HuH-7.5 (cell line): ENCODE measurements around the gene SYCE1.
"Not testable (repeated sequence)": the region's sequence is repeated elsewhere in the genome, so short reads cannot be mapped to it uniquely, and the experiment has no call there.

Experiments
- DNase-seq: peaks from one replicate; pipeline ENCODE4 v3.0.0; 2011; ENCODE audit warnings: low spot score

Gene SYCE1

GRCh38 chr10:133557381-133557780 is 8.0 kb downstream of the SYCE1 start:
- no peak for DNase-seq

GRCh38 chr10:133555521-133555920 is 9.9 kb downstream of the SYCE1 start:
- no peak for DNase-seq

DNA sequence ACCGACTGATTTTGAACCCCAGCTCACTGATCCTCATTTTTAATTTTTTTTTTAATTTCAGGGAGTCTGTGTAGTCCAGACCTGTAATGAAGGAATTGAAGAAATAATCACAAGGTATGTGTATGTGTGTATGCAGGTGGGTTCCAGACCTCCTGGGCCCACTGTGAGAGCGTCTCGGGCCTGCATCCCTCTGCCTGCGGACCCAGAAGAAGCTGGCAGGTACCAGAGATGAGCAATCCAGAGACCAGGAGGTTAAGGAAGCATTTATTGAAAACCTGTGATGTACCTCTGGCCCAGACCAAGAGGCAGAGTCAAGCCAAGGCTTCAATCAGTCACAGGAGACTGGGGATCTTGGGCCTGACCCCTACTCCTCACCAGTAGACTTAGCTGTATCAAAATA is 10.8 kb downstream of the SYCE1 start:
- no peak for DNase-seq

DNA sequence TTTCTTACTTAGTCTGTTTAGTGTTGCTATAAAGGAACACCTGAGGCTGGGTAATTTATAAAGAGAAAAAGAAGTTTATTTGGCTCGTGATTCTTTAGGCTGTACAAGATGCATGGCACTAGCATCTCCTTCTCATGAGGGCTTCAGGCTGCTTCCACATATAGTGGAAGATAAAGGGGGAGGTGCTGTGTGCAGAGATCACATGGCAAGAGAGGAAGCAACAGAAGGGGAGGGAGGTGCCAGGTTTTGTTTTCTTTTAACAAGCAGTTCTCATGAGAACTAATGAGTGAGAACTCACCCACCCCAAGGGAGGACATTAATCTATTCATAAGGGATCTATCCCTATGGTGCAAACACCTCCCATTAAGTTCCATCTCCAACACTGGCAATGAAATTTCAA is 20.9 kb downstream of the SYCE1 start:
- no peak for DNase-seq

GRCh38 chr10:133541441-133541975 is 23.9 kb downstream of the SYCE1 start:
- not testable (repeated sequence) for DNase-seq

DNA sequence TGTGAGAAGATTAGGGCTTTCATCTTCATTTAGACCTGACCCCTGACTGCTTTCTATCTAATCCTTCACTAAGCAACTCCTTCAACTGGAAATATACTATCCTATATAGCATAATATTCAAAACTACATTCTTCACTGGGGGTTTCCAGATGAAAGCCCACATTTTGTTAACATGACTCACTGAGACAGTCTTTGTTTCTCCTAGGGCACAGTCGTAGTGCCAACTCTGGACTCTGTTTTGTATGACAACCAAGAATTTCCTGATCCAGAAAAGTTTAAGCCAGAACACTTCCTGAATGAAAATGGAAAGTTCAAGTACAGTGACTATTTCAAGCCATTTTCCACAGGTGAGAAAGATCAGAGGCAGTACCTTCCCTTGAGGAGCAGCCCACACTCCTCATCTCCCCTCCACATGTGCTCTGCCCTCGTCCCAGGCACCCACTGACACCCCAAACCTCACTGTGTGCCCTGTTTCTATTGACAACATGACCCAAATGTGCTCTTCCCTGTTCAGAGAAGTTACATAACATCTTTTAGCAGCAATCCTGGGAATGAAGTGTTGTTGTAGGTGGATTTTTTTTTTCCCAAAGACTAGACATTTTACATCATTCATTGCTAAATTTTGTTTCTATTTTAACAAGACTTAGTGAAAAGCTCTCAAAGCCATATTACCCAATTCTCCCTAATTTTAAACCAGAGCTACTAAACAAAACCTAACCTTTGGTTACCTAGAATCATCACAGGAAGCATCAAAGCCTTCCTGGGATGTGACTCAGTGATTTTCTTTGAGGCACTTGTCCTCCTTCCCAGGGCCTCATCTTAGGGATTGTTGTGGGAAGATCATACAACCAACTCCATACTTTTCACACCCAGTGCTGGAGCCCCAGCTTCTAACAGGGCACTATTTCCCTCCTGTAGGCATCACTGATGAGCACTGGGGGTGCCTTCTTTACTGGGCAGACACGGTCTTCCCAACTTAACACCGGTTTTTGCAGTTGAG is 27.5 kb downstream of the SYCE1 start:
- no peak for DNase-seq

- DNase-seq, result no peak
Measured at GRCh38 chr10:133536198-133536597, 29.2 kb downstream of the SYCE1 start.

- DNase-seq, result no peak
Measured at GRCh38 chr10:133534417-133534816, 31.0 kb downstream of the SYCE1 start.

DNA sequence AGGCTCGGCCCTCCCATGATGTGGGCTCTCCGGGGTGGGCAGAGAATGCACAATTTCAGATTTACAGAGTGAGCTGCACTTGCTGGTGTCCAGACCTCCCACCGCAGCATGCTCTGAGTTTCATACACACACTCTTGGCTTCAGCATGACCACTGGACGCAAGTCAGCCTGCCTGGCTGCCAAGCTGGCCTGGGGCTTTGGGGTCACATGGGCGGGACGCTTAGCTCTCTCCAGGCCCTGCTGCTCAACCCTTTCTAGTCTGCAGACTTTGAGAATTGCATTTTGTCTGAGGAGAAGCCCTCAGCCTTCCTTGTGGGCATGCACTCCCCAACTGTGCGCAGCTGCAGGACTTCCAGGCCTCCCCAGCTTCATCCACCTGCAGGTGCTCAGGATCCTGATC is 32.5 kb downstream of the SYCE1 start:
- no peak for DNase-seq

DNA sequence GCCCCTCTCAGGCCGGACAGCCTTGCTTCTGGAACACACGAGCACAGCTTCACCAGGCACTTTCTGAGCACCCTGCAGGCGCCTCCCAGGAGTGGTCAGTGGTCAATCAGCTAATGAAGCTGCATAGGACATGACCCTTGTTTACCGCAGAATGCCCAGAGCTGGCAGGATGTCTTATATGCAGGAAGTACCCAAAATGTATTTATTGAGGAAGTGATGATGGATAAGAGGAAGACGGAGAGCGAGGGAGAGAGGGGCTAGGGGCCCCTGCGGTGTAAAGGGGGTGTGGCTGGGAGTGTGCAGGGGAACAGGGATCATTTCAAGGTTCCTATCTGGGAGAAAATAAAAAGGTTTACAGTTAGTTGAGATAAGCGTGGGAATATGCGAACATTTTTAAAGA is 34.9 kb downstream of the SYCE1 start:
- DNase-seq, result no peak

- DNase-seq, result no peak
Measured at GRCh38 chr10:133529576-133529946, 35.8 kb downstream of the SYCE1 start.

- no peak for DNase-seq
Measured at GRCh38 chr10:133528845-133529575, 36.4 kb downstream of the SYCE1 start.

GRCh38 chr10:133528296-133528844 is 37.0 kb downstream of the SYCE1 start:
- no peak for DNase-seq

- no peak for DNase-seq
Measured at GRCh38 chr10:133527771-133528271, 37.6 kb downstream of the SYCE1 start.

DNA sequence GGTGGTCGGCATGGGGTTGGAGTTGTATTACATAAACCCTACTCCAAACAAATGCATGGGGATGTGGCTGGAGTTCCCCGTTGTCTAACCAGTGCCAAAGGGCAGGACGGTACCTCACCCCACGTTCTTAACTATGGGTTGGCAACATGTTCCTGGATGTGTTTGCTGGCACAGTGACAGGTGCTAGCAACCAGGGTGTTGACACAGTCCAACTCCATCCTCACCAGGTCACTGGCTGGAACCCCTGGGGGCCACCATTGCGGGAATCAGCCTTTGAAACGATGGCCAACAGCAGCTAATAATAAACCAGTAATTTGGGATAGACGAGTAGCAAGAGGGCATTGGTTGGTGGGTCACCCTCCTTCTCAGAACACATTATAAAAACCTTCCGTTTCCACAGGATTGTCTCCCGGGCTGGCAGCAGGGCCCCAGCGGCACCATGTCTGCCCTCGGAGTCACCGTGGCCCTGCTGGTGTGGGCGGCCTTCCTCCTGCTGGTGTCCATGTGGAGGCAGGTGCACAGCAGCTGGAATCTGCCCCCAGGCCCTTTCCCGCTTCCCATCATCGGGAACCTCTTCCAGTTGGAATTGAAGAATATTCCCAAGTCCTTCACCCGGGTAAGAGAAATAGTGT is 38.3 kb downstream of the SYCE1 start, which contains the start of gene CYP2E1:
Gene CYP2E1, plus strand, starts transcription at position 407 of the 632 bp plus-strand sequence. Its CDS starts 33 bp downstream, at position 440.
- no peak for DNase-seq

DNA sequence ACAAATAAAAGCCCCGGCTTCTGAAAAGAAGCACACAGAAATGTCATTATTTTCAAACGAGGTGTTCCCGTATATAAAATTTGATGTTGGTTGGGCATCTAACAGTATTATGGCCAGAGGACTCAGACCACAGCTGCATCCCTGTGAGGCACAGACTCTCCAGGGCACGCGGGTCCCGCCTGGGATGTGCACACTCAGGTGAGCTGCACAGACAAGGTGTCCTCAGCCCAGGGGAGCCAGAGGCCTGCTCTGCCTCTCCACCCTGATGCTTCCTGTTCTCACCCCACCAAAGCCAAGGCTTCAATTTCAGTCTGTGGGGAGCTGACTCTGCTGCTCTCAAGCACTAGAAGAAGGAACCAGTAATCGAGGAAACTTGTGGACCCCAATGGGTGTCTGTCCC is 39.9 kb downstream of the SYCE1 start:
- no peak for DNase-seq

DNA sequence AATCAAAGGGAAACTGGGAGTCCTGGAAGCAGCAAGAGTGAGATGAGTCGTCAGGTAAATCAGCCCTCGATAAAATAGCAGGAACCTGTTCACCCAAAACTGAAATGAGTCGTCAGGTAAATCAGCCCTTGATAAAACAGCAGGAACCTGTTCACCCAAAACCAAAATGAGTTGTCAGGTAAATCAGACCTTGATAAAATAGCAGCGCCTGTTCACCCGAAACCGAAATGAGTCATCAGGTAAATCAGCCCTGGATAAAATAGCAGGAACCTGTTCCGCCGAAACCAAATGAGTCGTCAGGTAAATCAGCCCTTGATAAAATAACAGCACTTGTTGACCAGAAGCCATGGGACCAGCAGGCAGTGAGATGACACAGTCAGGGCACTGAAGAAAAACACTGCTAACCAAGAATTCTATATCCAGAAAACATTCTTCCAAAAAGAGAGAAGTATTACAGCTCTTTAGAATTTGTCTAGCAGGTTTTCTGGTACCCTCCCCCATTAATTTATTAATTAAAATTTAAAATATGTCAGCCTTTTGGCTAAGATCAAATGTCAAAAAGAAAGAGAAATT is 41.7 kb downstream of the SYCE1 start:
- no peak for DNase-seq

DNA sequence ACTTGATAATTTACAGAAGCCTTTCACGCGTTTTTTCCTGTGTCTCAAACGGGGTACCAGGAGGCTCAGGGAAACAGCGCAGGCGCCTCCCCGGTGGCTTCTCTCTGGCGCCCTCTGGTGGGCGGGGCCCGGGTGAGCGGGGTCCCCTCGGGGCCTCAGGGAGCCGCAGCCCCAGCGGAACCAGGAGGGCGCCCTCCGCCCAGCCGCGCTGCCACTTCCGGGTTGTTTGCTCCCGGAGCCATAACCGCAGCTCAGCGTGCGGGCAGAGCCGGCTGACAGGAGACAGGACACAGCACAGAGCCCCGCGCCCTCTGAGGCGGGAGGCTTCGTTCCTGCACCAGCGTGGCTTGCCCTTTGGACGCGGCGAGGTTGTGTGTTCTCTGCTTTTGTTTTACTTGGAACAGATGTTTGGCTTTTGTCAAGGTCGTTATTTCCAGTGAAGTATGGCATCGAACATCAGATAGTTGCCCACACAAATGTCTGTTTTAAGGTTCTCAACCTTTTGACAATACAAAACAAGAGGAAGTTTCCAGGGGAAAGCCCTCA is 45.1 kb downstream of the SYCE1 start:
- peak; percentile 93 for DNase-seq

DNA sequence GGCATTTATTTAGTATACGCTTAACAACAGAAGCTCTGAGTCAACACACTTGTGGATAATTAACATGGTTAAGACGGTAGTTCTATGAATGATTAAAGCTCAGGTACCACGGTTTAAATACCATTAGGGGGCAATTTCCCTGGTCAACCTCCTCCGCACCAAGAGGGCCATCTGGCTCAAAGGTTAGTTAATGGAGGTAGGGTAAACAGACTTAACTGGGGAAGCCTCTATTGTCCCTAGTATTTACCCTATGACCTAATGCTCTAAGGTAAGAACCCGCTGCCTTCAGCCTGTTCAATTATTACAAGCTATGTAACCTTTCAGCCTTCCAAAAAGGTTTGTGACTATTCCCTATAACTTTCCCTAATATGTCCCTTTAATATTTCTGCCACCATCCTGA is 46.9 kb downstream of the SYCE1 start:
- not testable (repeated sequence) for DNase-seq

- no peak for DNase-seq
Measured at GRCh38 chr10:133516057-133516456, 49.3 kb downstream of the SYCE1 start.

DNA sequence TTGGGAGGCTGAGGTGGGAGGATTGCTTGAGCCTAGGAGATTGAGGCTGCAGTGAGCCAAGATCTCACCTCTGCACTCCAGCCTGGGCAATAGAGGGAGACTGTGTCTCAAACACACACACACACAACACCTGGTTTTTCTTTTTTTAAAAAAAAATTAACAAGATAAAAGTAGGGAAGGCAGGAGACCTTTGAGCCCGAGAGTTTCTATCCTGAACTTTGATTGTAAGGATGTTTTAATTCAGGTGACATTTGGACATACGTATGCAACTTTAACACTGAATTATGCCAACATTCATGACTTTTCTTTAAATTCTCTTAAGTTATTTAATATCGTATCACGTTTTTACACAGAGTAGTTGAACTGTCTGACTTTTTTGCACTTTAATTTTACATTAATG is 49.9 kb downstream of the SYCE1 start:
- DNase-seq, result no peak
